Germinal center (tissue), 1 donor: Measurements from ENCODE around the gene MYO9A.

Experiments
- DNase-seq: peaks from one replicate; pipeline ENCODE4 v3.0.0; 2012; ENCODE audit warnings: mixed read lengths, low spot score

MYO9A gene

DNA sequence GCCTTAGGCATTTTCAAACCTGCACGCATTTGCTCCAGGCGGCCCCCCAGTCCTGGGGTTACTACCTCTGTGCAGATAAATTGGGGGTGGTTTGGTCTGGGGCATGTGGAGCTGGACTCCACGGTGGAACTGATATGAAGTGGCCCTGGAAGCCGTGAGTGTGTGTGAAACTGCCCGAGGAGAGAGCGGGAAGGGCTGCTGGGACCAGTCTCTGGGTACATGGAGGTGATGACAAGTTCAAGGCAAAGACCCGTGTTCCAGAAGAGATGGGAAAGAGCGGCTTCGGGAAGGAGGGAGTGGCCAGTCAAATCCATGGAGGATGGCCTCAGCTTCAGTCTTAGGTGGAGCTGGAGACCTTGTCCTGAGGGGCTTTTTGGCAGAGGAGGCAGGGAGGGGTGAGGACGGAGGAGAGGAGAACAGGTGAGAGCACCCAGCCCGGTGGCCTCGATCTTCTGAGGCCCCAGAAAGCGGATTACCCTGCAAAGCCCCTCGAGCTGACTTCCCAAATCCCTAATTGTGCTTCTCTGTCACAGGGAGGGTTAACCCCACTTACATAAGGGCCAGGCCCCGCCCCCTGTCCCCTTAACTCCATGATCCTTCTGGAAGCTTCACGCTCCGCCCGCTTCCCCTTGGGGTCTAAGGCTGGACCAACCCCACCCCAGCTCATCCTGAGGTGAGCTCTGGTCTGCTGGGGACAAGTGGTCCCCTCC is 309.5 kb downstream of the MYO9A start:
- no peak for DNase-seq

DNA sequence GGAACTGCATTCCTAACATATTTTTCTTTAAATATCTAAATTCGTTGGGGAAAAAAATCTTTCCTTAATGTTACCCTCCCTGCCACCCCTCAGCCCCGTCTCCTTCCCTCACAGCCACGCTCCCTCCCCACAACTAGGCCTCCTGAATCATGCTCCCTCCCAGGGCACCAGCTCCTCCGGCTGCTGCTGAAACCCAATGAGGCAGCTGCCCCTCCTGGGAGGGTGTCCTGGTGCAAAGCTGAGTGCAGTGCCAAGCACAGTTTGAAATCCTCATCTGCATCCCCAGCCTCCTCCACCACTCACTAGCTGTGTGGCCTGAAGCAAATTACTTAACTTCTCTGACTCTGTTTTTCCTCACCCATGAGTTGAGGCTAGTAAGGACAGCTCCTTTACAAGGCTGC is 310.3 kb downstream of the MYO9A start:
- no peak for DNase-seq

DNA sequence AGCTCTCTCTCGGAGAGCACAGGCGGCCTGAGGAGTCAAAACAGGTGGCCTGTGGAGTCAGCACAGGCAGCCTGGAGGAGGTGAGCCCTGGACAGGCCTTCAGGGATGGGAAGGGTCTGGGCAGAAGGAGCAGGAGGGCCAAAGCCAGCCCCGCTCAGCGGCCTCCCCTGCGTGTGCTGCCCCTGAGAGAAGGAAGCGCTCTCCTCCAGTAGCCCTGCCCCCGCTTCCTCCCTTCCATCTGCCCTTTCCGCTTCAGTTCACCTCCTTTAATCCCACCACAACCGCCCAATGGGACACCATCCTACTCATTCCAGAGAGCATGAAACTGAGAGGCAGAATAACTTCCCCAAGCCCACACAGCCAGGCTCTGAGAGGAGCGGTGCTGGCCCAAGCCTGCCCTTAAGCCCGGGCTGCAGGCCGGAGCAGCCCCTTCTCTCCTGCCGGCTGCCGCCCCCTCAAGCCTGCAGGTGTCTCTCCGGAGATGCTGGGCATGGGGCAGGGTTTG is 310.8 kb downstream of the MYO9A start:
- DNase-seq: no peak

DNA sequence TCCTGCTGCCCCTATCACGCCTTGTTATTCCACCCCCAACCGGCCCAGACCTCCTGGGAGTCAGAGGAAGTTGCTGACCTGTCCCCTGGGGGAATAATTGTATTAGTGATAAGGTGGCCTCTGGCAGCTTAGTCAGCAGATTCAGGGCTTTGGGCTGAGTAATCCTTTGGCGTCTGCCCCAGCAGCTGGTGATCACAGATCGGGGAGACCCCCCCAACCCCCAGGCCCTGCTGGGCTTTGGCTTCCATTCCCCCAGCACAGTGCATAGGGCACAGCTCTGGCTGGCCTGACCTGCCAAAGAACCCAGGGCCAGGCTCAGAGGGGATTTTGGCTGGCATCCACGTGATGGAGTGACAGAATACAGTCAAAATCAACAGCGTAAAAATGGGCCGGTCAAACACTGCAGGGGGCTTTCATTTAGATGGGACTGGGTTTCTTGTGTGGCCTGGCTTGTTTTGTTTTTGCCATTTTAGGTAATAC is 311.5 kb downstream of the MYO9A start:
- DNase-seq: no peak

DNA sequence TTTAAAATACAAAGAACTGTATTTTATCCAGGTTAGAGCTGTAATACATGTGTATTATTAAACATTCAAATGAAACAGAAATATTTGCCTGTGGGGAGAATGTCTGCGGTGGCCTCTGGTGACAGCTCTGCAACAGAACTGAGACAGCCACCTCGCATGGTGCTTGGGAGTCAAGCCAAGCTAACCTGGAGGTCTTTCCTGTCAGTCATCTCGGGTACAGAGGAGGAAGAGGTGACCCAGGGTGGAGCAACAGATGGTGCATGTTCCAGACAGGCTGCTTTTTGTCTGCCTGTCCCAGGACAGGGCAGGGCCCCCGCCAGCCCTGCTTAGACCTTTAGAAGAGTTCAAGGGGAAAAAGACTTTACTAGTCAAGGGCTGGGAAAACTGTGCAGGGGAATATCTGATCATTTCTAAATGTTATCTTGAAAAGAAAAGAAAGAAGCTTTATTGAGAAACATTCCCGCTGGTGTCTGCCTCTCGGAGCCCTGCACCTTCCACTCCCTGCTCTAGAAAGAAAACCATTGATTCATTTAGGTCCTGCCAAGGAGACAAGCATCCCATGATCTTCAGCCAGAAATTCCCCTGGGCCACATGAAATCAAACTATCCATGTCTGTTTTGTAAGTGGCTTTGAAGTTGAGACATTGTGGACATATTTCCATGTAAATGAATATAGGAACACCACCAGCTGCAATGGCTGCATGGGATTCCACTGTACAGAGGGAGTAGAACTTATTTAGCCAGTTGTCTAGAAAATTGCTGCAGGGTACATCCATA is 313.1 kb downstream of the MYO9A start:
- DNase-seq: no peak

DNA sequence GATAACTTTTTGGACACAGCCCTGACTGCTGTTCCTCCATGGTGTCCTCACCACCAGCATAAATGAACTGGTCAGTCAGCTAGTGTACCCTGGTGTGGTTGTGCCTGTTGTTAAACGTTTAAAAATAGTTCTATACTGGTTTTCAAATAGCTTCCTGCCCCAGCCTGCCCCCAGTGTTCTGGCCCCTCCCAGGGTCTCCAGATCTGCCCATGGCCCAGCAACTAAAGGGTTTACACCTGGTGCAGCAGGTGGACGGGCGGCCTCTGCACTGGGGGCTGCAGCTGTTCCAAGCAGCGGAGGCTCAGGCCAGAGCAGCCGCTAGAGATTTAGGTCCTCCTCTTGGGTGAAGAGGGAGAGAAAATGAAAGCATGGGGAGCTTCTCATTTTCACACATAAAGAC is 313.7 kb downstream of the MYO9A start:
- DNase-seq: no peak

DNA sequence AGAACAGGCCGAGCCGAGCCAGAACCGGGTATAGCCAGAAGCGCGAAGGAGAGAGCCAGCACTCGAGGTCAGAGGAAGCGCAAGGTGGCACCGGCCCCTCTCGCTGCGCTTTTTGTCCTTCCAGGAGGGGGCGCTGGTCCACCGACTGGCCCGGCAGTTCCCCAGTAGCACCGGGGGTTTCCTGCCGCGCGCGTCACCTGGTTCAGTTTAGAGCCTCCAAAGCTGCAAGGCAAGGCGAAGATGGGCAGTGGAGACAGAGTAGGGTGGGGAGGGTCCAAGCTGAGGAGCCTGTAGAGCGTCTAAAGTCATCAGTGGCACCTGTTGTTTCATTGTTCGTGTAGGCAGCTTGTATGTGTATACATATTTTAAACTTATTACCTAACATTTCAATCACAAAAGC is 315.2 kb downstream of the MYO9A start:
- peak; percentile 43 for DNase-seq

DNA sequence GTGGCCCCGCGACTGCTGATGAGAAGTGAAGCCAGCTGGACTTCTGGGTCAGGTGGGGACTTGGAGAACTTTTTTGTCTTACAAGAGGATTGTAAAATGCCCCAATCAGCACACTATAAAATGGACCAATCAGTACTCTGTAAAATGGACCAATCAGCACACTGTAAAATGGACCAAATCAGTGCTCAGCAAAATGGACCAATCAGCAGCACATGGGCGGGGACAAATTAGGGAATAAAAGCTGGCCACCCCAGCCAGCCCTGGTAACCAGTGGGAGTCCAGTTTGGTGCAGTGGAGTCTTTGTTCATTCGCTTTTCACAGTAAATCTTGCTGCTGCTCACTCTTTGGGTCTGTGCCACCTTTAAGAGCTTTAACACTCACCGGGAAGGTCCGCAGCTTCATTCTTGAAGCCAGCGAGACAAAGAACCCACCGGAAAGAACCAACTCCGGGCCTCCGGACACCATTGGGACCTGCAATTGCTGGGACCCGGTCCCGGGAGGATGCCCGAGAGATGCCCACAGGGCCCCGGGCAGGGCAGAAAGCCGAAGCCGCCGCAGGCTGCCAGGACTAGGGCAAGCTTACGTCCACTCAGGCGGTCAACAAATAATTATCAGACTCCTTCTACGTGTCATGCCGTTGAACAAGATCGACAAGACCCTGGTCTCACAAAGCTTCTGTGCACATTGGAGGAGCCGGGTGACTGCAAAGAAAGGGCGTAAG is 315.9 kb downstream of the MYO9A start:
- DNase-seq: no peak

DNA sequence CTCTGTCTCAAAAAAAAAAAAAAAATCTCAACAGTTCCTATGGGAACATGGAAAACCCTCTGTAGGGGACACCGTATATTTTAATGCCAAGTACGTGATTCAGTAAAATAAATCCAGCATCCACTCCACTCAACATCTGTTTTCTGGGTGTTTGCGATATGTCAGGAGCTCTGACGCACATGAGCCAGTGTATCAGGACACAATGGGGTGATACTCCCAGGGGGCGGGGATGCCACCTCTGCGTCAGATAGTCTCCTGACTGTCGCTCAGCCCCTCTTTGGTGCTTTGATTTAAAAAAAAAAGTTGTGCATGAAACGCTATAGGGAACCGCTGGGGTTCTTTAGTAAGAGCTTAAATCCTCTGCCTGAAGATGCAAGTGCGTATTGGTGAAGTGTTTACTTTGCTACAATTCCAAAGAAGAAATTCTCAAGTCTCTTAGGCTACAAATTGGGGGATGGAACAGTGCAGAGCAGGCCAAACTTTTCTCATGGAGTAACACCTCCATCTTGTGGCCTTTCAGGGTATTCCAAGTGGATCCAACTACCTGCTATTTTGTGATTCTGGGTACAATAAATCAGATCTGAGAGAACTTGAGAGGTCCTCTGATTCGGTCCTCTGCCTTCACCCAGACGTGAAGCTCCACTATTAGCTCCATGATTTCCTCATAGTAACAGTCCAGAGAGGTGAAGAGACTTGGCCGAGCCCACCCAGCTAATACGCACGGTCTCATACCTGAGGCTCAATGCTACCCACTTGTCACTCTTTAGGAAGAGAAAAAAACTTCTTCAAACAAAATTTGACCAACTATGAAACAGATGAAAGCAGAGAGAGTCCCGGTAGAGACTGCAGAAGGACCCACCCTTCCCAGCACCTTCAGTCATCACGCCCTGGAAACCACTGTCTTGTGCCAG is 316.9 kb downstream of the MYO9A start:
- peak; percentile 24 for DNase-seq

DNA sequence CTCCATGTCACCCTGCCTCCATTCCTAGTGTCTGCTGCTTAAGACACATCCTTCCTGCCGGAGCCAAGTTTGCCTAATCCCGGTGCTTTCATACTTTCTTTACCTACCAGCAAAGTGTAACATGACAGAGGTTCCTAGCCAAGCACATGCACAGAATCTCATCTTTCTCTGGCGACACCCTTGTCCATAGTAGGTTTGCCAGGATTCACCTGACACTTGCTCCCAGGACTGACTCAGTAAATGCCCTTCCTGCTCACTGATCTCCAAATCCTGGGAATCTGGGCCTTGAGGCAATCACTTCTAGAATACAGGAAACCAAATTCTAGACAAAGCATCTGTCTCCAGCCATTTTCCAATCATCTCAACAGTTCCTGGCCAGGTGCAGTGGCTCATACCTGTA is 317.8 kb downstream of the MYO9A start:
- no peak for DNase-seq

DNA sequence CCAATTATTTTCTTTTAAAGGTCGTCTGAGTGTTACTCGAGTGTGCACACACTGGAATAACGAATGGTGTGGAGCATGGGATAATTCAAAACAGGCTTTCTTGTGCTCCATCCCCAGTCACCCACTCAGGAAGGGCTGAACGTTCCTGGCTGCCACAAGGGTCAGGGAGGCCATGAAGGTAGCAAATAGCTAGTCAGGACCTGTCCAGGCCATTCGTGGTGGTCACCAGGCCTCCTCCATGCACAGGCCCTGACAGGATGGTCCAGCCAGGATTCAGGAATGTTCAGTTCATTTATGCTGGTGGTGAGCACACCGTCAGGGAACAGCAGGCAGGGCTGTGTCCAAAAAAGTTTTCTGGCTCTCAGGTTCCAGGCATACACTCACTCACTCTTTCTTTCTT is 319.3 kb downstream of the MYO9A start:
- DNase-seq: no peak

DNA sequence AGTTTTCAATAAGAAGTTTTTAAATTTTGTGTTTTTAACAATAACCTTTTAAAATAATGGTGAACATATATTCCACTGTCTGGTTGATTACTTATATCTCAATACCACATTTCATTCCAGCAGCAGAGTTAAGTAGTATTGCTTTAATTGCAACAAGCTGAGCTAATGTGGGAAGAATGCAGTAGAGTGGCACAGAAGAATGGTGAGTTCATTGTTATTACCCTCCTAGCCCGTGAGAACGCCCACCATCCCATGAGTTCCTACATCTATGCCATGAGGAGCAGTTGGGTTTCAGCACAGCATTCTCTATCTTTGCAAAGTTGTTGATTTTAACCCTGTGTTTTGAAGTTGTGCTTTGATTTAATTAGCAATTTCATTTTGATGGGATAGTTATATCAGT is 325.4 kb downstream of the MYO9A start:
- DNase-seq: no peak

DNA sequence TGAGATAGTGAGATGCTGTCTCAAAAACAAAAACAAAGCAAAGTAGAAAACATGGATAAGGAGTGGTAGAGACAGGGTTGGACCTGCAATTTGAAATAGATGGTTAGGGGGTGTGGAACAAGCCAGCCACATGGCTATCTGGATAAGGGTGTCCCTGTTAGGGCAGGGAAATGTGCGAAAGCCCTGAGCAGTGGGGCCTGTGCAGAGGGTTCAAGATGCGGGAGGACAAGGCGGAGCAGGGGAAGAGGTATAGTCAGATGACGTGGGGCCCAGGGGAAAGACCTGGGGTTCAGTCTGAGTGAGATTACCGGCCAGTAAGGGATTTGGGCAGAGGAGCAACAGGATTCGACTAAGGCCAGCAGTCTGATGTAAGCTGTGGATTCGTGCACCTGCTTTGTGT is 326.0 kb downstream of the MYO9A start:
- no peak for DNase-seq

DNA sequence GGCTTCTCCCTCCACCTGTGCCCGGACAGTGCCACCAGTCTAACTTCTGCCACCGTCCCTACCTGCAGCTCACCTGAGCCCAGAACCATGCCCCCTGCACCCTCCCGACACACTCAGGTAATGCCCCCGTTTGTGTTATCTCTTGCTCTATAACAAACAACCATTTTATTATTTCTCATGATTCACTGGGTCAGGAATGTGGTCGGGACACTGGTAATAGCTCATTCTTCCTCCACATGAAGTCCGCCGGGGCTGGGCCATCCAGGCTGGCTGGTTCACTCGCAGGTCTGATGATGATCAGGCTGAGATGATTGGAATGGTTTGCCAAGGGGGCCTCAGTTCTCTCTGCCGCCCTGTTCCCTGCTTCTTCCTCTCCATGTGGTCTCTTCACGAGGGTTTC is 327.9 kb downstream of the MYO9A start:
- no peak for DNase-seq

DNA sequence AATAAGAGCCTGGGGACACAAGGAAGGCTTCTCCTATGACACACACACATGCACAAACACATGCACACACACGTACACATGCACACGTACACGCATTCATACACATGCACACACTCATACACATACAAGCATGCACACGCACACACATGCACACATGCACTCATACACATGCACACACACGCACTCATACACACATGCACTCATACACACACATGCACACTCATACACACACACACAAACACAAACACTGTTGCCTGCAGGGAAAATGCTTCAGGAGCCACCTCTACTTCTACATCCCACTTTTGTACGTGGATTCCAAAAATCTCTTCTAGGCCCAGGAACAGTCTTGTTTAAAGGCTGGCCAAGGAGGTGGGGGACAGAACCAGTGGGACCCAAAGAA is 328.3 kb downstream of the MYO9A start:
- no peak for DNase-seq

DNA sequence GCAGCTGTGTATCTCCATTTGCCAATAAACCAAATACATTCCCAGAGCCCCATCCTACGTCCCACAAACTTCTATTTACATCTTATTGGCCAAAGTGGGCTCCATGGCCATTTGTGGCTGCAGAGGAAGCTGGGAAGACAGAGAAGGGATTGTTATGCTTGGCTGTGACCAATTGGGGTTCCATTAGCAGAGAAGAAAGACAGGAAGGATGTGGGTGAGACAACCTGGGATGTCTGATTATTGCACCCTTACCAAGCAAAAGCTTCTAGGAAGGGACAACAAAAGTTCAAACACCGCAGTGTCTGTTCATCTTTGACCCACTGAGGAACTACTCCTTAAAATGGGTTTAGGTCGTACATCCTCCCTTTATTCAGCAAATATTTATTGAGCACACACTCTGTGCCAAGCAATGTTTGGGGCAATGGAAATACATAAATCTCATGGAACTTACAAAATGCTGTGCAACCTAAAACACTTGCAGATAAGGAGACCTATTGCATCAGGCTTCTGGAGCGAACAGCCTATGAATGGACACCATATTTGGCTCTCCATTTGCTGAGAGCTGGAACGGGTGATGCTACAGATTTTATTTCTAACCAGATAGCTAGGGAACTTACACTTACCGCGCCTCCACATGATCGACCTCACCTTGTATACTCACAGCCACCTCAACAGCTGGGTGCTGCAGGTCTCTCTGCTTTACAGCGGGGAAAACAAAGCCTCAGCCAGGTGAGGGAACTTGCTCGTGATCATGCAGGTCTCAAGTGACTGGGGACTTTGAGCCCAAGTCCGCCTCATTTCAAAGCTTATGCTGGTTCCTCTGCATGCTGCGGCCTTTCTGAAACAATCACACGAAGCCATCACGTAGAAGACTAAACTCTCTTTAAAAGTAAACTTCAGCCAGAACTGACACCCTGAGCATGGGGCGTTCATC is 329.0 kb downstream of the MYO9A start:
- DNase-seq: no peak

DNA sequence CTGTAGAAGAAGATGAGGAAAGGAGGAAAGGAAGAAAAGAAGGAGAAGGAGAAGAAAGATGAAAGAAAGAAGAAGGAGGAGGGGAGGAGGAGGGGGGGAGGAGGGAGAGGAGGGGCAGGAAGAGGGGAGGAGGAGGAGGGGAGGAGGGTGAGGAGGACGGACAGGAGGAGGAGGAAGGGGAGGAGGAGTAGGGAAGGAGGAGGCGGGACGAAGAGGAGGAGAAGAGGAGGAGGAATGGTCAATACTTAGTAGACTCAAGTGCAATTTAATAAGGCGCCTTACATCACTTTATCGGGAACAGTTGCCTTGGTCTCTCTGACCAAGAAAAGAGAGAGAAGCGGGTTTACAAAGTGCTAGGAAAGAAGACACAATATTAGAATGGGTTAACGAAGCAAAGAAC is 331.3 kb downstream of the MYO9A start:
- no peak for DNase-seq

DNA sequence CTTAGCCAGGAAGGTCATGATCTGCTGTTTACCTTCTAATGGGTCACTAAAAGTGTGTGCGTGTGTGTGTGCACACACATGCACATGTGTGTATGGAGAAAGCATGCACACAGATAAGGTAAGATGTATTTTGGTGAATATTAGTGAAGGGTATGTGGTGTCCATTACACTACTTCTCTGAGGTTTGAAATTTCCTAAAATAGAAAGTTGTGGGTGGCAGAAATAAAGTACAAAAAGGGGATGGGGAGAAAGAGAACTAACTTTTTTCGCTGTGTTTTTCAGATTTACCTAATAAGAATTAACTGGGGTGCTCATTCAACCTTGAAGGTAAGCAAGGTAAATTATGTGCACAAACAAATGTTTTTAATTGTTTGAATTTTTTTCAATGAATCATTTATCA is 332.0 kb downstream of the MYO9A start:
- no peak for DNase-seq

DNA sequence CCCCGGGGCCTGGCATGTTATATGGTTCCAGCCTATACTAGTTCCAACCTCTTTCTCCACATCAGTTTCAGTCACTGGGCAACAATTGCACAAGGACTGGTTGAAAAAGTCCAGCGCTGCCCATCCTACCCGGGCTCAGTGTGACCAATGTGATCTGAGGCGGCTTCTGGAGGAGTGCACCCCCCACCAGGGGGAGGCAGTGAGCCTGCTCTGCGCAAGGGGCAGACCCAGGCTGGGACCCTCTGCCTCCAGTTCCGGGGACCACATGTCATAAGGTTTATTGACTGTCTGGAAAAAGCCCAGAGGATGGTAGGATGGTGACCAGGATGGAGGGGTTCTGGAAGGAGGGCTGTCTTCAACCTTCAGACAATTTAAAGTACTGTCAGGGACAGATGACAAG is 333.2 kb downstream of the MYO9A start:
- no peak for DNase-seq

DNA sequence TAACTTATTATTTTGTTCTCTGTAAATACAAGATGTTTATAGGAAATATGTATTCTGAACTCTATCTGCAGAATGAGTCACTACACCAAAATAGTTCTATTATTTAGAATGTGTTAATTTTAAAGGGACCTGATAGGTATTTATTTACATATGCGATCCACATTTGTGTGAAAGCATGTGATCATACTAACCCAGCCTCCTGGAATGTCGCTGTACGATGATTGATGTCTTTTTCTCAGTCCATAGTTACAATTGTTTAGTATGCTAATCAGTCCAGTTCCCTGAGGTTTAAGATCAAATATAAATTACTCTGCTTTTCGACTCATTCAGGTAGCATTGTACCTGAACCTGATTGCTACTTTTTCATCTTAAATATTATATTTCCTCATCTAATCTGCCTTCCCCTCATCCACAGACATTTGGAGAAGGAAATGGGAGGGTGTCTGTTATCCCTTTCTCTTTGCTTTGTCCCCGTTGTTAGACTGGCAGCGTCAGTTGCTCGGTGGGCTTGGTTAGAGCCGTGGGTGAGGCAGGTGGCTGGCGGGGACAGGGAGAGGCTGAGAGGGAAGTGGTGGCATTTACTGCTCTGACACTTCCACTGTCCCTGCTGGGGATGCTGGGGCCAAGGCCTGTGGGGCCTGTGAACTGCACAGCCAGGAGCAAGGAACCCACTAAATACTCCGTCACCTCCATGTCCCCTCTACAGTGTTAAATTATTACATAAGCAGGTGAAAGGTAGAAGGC is 335.4 kb downstream of the MYO9A start:
- no peak for DNase-seq
